Endothelial cell of umbilical vein (primary cell): ENCODE measurements around the gene ICAM3.

Source experiments
- POLR2A ChIP-seq: IDR thresholded peaks from 2 replicates; pipeline ENCODE4 v1.6.1; 2012; ENCODE audit warnings: low read depth, mild to moderate bottlenecking, control low read depth, low read length
- POLR2AphosphoS5 ChIP-seq: IDR thresholded peaks from 2 replicates; pipeline ENCODE4 v1.6.1; 2012; ENCODE audit warnings: low read depth, mild to moderate bottlenecking, control low read depth, low read length, moderate library complexity; ENCODE audit not compliant: insufficient read depth
- TF ChIP-seq, protein P1 (sequence below): IDR thresholded peaks from 2 replicates; pipeline ENCODE4 v1.6.1; 2011; ENCODE audit not compliant: insufficient read depth, insufficient read length

DNA sequence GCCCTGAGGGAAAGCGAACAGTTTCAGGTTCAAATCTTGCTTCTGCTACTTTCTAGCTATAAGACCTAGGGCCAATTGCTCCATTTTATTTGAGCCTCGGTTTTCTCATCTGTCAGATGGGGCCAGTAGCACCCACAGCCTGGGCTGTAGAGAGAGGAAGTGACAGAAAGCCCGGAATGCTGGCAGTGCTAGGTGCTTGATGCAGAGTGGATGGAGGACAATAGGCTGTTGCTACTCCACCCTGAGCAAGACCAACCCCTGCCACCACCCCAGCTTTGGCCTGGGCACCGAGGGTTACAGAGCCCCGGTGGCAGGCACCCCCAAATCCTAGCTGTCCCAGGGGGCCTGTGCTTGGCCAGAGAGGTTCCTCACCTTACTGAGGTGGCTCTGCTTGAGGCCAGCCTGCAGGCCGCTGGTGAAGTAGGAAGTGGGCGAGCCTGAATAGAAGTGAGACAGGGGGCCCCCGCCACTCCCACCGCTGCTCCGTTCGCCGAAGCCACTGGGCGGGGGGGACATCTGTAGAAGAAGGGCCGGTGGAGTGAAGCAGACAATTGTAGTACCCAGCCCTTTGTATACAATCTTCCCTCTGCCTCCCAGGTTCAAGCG lies 21.5 kb downstream of the ICAM3 start:
- TF ChIP-seq POLR2AphosphoS5: no peak
- no peak for TF ChIP-seq POLR2A
- TF ChIP-seq, protein P1, sequence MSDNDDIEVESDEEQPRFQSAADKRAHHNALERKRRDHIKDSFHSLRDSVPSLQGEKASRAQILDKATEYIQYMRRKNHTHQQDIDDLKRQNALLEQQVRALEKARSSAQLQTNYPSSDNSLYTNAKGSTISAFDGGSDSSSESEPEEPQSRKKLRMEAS: no peak
